Neural cell (in vitro differentiated cells): Measurements from ENCODE around the gene ALOXE3. TPM values are rescaled to one million over a fixed set of nuclear protein-coding genes. Genes with fewer than 3 reads are reported as not detected.

Source experiments
- H2AFZ ChIP-seq: fragments of 200-600, 300-800 bp; sonication (generic), shearing (Covaris generic); 2 replicates; pipeline ENCODE4 v1.6.0; 2014; ENCODE audit warnings: low read depth, mild to moderate bottlenecking, antibody characterized with exemption, low read length, moderate library complexity
- H3F3A ChIP-seq: fragments of 200-600 bp; shearing (Covaris generic); 2 replicates; pipeline ENCODE4 v1.6.1; 2016; ENCODE audit warnings: mild to moderate bottlenecking, moderate library complexity, mixed read lengths, antibody characterized with exemption, low read length; ENCODE audit not compliant: insufficient read depth, poor library complexity, severe bottlenecking
- H3K27ac ChIP-seq: fragments of 200-600, 300-800 bp; sonication (generic), shearing (Covaris generic); 2 replicates; pipeline ENCODE4 v1.5.1; 2014; ENCODE audit warnings: mild to moderate bottlenecking, low read length, moderate library complexity
- H3K27me3 ChIP-seq: fragments of 300-800, 200-600 bp; sonication (generic), shearing (Covaris generic); 2 replicates; pipeline ENCODE4 v1.6.0; 2014; ENCODE audit warnings: mild to moderate bottlenecking, low read depth, low read length, moderate library complexity; ENCODE audit not compliant: insufficient read depth
- H3K36me3 ChIP-seq: fragments of 300-800, 200-600 bp; sonication (generic), shearing (Covaris generic); 2 replicates; pipeline ENCODE4 v1.5.1; 2014; ENCODE audit warnings: mild to moderate bottlenecking, antibody characterized with exemption, low read length, moderate library complexity; ENCODE audit not compliant: insufficient read depth
- H3K4me2 ChIP-seq: fragments of 300-800, 200-600 bp; sonication (generic), shearing (Covaris generic); 2 replicates; pipeline ENCODE4 v1.6.0; 2014; ENCODE audit warnings: mild to moderate bottlenecking, low read length
- H3K4me3 ChIP-seq: fragments of 300-800, 200-600 bp; sonication (generic), shearing (Covaris generic); 2 replicates; pipeline ENCODE4 v1.5.1; 2014; ENCODE audit warnings: mild to moderate bottlenecking, low read length, moderate library complexity
- H3K79me2 ChIP-seq: fragments of 200-600 bp; shearing (Covaris generic); replicated peaks from 2 replicates; pipeline ENCODE4 v1.6.0; 2014; ENCODE audit warnings: mild to moderate bottlenecking, low read length, moderate library complexity; ENCODE audit not compliant: insufficient read depth
- H3K9ac ChIP-seq: fragments of 300-800, 200-600 bp; sonication (generic), shearing (Covaris generic); 2 replicates; pipeline ENCODE4 v1.6.1; 2016; ENCODE audit warnings: mild to moderate bottlenecking, low read length, mixed read lengths
- H3K9me2 ChIP-seq: fragments of 200-600 bp; shearing (Covaris generic); 2 replicates; pipeline ENCODE4 v1.6.1; 2016; ENCODE audit warnings: mild to moderate bottlenecking, low read length, mixed read lengths; ENCODE audit not compliant: insufficient read depth
- H3K9me3 ChIP-seq: fragments of 200-600, 300-800 bp; sonication (generic), shearing (Covaris generic); 2 replicates; pipeline ENCODE4 v1.6.1; 2016; ENCODE audit warnings: mild to moderate bottlenecking, mixed run types, low read length, moderate library complexity, mixed read lengths
- H4K20me1 ChIP-seq: fragments of 200-600 bp; shearing (Covaris generic); 2 replicates; pipeline ENCODE4 v1.6.1; 2016; ENCODE audit warnings: mild to moderate bottlenecking, mixed run types; ENCODE audit not compliant: insufficient read depth
- CTCF ChIP-seq: fragments of 450-650 bp; IDR thresholded peaks from 2 replicates; pipeline ENCODE4 v1.5.1; 2014; ENCODE audit warnings: antibody characterized with exemption, mild to moderate bottlenecking, moderate library complexity; ENCODE audit not compliant: poor library complexity, severe bottlenecking
- EP300 ChIP-seq: fragments of 450-650 bp; conservative IDR thresholded peaks from 2 replicates; pipeline ENCODE4 v1.6.1; 2014; ENCODE audit warnings: antibody characterized with exemption, mild to moderate bottlenecking, moderate library complexity; ENCODE audit not compliant: poor library complexity, severe bottlenecking
- EZH2 ChIP-seq: fragments of 200-600, 300-800 bp; shearing (Covaris generic), sonication (generic); IDR thresholded peaks from 2 replicates; pipeline ENCODE4 v1.6.1; 2014; ENCODE audit warnings: antibody characterized with exemption, low read length, borderline replicate concordance, mild to moderate bottlenecking; ENCODE audit not compliant: insufficient read depth, poor library complexity, severe bottlenecking
- MXI1 ChIP-seq: fragments of 450-650 bp; conservative IDR thresholded peaks from 2 replicates; pipeline ENCODE4 v1.6.1; 2014; ENCODE audit warnings: antibody characterized with exemption, mild to moderate bottlenecking; ENCODE audit not compliant: poor library complexity, severe bottlenecking
- POLR2AphosphoS5 ChIP-seq: IDR thresholded peaks from 2 replicates; pipeline ENCODE4 v1.6.1; 2012
- RAD21 ChIP-seq: fragments of 450-650 bp; conservative IDR thresholded peaks from 2 replicates; pipeline ENCODE4 v1.6.1; 2014; ENCODE audit warnings: antibody characterized with exemption, mild to moderate bottlenecking, moderate library complexity
- REST ChIP-seq: IDR thresholded peaks from 2 replicates; pipeline ENCODE4 v1.6.1; 2012; ENCODE audit warnings: borderline replicate concordance
- SMC3 ChIP-seq: fragments of 450-650 bp; conservative IDR thresholded peaks from 2 replicates; pipeline ENCODE4 v1.6.1; 2014; ENCODE audit warnings: antibody characterized with exemption, mild to moderate bottlenecking, moderate library complexity; ENCODE audit not compliant: poor library complexity
- TAF1 ChIP-seq: IDR thresholded peaks from 2 replicates; pipeline ENCODE4 v1.6.1; 2012; ENCODE audit warnings: low read depth
- polyA plus RNA-seq: library from polyadenylated mRNA; depleted of rRNA; stranded (reverse); fragments of >200 nt; gene quantifications from 2 replicates; pipeline ENCODE4 v1.2.3, GENCODE V29; 2014

The ALOXE3 gene
- polyA plus RNA-seq, 1 donor from 2014 or later = 0.77 TPM

- Histone ChIP-seq H3K27ac (no peak overlapping the region), H3K9me3 (no peaks in the 10 kb centered on the region), H3K27me3 (no peaks in the 10 kb centered on the region), H3K9ac (no peak overlapping the region), H3K9me2 (no peaks in the 10 kb centered on the region), H2AFZ (no peak overlapping the region), H3K79me2 (no peaks in the 10 kb centered on the region), H3K36me3 (no peaks in the 10 kb centered on the region), H4K20me1 (no peaks in the 10 kb centered on the region), H3K4me3 (no peak overlapping the region), H3F3A (no peaks in the 10 kb centered on the region), H3K4me2 (no peak overlapping the region)
- TF ChIP-seq EP300 (no peak), EZH2 (no peak), MXI1 (no peak), REST (no peak), POLR2AphosphoS5 (no peak), CTCF (no peak), SMC3 (no peak)
Measured at GRCh38 chr17:8145811-8146210, 27.5 kb upstream of the ALOXE3 start.

GRCh38 chr17:8144401-8145231, 26.3 kb upstream of the ALOXE3 start:
- no peaks in the 10 kb centered on the region for H3K27me3 ChIP-seq
- H3K79me2 ChIP-seq = no peaks in the 10 kb centered on the region
- H4K20me1 ChIP-seq = no peaks in the 10 kb centered on the region
- H3F3A ChIP-seq = peaks cover 7% of the 10 kb centered on the region
- H3K4me3 ChIP-seq = no peak overlapping the region
- no peak overlapping the region for H3K27ac ChIP-seq
- no peaks in the 10 kb centered on the region for H3K36me3 ChIP-seq
- H3K9me2 ChIP-seq = no peaks in the 10 kb centered on the region
- no peak overlapping the region for H3K4me2 ChIP-seq
- TF ChIP-seq POLR2AphosphoS5 (no peak), EP300 (no peak), MXI1 (no peak), CTCF (no peak), REST (no peak), RAD21 (no peak), EZH2 (no peak), SMC3 (no peak), TAF1 (no peak)
- no peak overlapping the region for H2AFZ ChIP-seq
- no peak overlapping the region for H3K9ac ChIP-seq
- H3K9me3 ChIP-seq = no peaks in the 10 kb centered on the region
